Lower lobe of right lung (tissue), 2 donors: ENCODE results near the gene MAP2. TPM values are rescaled to one million over a fixed set of nuclear protein-coding genes. Genes with fewer than 3 reads are reported as not detected.

Experiments used
- ATAC-seq, 2 donors: fragments of 200-7000 bp; cut with Tn5 transposase; one replicate each; pipeline ENCODE4 v1.9.1; 2020 to 2022; ENCODE audit warnings: mild to moderate bottlenecking in 2 of 2, moderate library complexity in 2 of 2
- DNase-seq: peaks from one replicate; pipeline ENCODE4 v3.0.0-alpha.2; 2020
- H3K27ac ChIP-seq: fragments of 200-600 bp; one replicate; pipeline ENCODE4 v1.8.0; 2022
- H3K27me3 ChIP-seq: fragments of 200-600 bp; one replicate; pipeline ENCODE4 v1.8.0; 2022; ENCODE audit warnings: low read depth
- H3K36me3 ChIP-seq: fragments of 200-600 bp; one replicate; pipeline ENCODE4 v1.8.0; 2022; ENCODE audit warnings: mild to moderate bottlenecking
- H3K4me1 ChIP-seq: fragments of 200-600 bp; one replicate; pipeline ENCODE4 v1.8.0; 2022
- H3K4me3 ChIP-seq: fragments of 200-600 bp; one replicate; pipeline ENCODE4 v1.8.0; 2022; ENCODE audit warnings: mild to moderate bottlenecking
- H3K9me3 ChIP-seq: fragments of 200-600 bp; one replicate; pipeline ENCODE4 v1.8.0; 2022
- CTCF ChIP-seq: fragments of 200-600 bp; IDR thresholded peaks from one replicate; pipeline ENCODE4 v1.8.0; 2022; ENCODE audit warnings: antibody characterized with exemption, mild to moderate bottlenecking
- intact Hi-C: fragments of 100-400 bp; cut with DNase I; formaldehyde crosslinking; loops from one replicate; pipeline ENCODE4 v1.11.0; 2022
- total RNA-seq: library from RNA; stranded (reverse); fragmentation: NEBNext Ultra II Directional; extraction: Animal tissue kit (Norgen Biotek cat#: 25700); gene quantifications from one replicate; pipeline ENCODE4 v1.2.1, GENCODE V29; 2021
- donor health status: DM: no; HTN: yes; CAD: no; lungs with severe emphysema.

MAP2 gene
- total RNA-seq, 1 donor from 2014 or later: 22.6 TPM

GRCh38 chr2:209424199-209424701 lies 403 bp downstream of the MAP2 start:
- intact Hi-C loops: loop anchor here (10.0 kb wide), 1 partner anchor 131 kb away; no protein-coding TSS in a partner anchor
- no peaks in the 10 kb centered on the region for H3K27me3 ChIP-seq
- ATAC-seq: peak; percentile 27 to 64
- H3K9me3 ChIP-seq: no peaks in the 10 kb centered on the region
- peaks cover 17% of the 10 kb centered on the region for H3K4me1 ChIP-seq
- peak; percentile 46 for DNase-seq
- peak overlapping the region; percentile 47 for H3K27ac ChIP-seq
- peak overlapping the region; percentile 62 for H3K4me3 ChIP-seq
- no peaks in the 10 kb centered on the region for H3K36me3 ChIP-seq
- no peak for TF ChIP-seq CTCF

GRCh38 chr2:209424781-209425470 lies 1.1 kb downstream of the MAP2 start:
- DNase-seq: no peak
- H3K27ac ChIP-seq: peak overlapping the region; percentile 47
- peak overlapping the region; percentile 62 for H3K4me3 ChIP-seq
- intact Hi-C loops: loop anchor here (10.0 kb wide), 1 partner anchor 130 kb away; no protein-coding TSS in a partner anchor
- ATAC-seq: no peak
- no peaks in the 10 kb centered on the region for H3K36me3 ChIP-seq
- peaks cover 17% of the 10 kb centered on the region for H3K4me1 ChIP-seq
- no peaks in the 10 kb centered on the region for H3K9me3 ChIP-seq
- H3K27me3 ChIP-seq: no peaks in the 10 kb centered on the region
- TF ChIP-seq CTCF: no peak

GRCh38 chr2:209425471-209426071 lies 1.7 kb downstream of the MAP2 start:
- H3K4me3 ChIP-seq: peak overlapping the region; percentile 62
- intact Hi-C loops: loop anchor here (10.0 kb wide), 1 partner anchor 129 kb away; no protein-coding TSS in a partner anchor
- no peaks in the 10 kb centered on the region for H3K9me3 ChIP-seq
- TF ChIP-seq CTCF: peak; percentile 50
- no peaks in the 10 kb centered on the region for H3K36me3 ChIP-seq
- no peaks in the 10 kb centered on the region for H3K27me3 ChIP-seq
- DNase-seq: no peak
- H3K27ac ChIP-seq: peak overlapping the region; percentile 31
- peaks cover 17% of the 10 kb centered on the region for H3K4me1 ChIP-seq
- ATAC-seq: peak in 1 of 2 donors; percentile 79

GRCh38 chr2:209426432-209426831 lies 2.6 kb downstream of the MAP2 start:
- H3K4me3 ChIP-seq: no peak overlapping the region
- H3K36me3 ChIP-seq: no peaks in the 10 kb centered on the region
- no peaks in the 10 kb centered on the region for H3K9me3 ChIP-seq
- peak overlapping the region; percentile 31 for H3K27ac ChIP-seq
- ATAC-seq (peak; percentile 59 to 73), DNase-seq (no peak)
- no peak for TF ChIP-seq CTCF
- peaks cover 17% of the 10 kb centered on the region for H3K4me1 ChIP-seq
- H3K27me3 ChIP-seq: no peaks in the 10 kb centered on the region
- intact Hi-C loops: loop anchor here (10.0 kb wide), 1 partner anchor 128 kb away; no protein-coding TSS in a partner anchor

GRCh38 chr2:209431701-209432100 lies 7.9 kb downstream of the MAP2 start:
- H3K36me3 ChIP-seq: no peaks in the 10 kb centered on the region
- no peak overlapping the region for H3K4me3 ChIP-seq
- no peak for TF ChIP-seq CTCF
- H3K27ac ChIP-seq: no peak overlapping the region
- ATAC-seq (no peak), DNase-seq (no peak)
- H3K27me3 ChIP-seq: no peaks in the 10 kb centered on the region
- H3K9me3 ChIP-seq: no peaks in the 10 kb centered on the region
- H3K4me1 ChIP-seq: no peaks in the 10 kb centered on the region
- intact Hi-C loops: no loop called here
